ENCODE results near the gene CNTNAP2. TPM values are rescaled to one million over a fixed set of nuclear protein-coding genes. Genes with fewer than 3 reads are reported as not detected.

The CNTNAP2 gene
- total RNA-seq, 2 experiments from 2014 or later = not detected

DNA sequence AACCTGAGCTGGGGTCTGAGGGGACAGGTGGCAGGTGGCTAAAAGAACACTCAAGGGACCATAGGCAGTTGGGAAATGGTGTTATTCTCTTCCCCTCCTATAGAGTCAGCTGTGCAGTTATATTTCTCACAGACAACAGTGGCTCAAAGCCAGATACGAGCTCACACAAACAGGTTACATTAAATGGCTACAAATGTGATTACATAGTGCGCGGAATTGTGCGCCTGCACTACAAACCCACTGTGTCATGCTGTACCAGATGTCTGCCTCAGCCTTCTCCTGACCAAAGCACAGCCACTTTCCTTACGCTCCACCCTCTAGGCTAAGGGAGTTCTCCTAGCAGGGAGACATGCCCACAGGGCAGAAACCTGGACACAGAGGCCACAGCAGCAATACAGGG lies 387.2 kb downstream of the CNTNAP2 start:
- H3K4me3 ChIP-seq (ENCODE audit: low read length) = no peak overlapping the region
- DNase-seq (no peak), ATAC-seq (ENCODE audit: poor library complexity) (no peak)
- Mint-ChIP-seq H3K27me3 (no peaks in the 10 kb centered on the region), H3K4me1 (ENCODE audit: low read depth) (no peaks in the 10 kb centered on the region), H3K36me3 (ENCODE audit: low read depth) (no peaks in the 10 kb centered on the region), H3K4me3 (no peak overlapping the region), H3K27ac (no peak overlapping the region), H3K9me3 (peaks cover 7% of the 10 kb centered on the region)
- H3K36me3 ChIP-seq (ENCODE audit: insufficient read depth, low read length) = no peaks in the 10 kb centered on the region
- no peak for TF ChIP-seq CTCF (IDR thresholded peaks at IDR 0.05)
- ChIA-PET POLR2A (no interaction called here), CTCF (no interaction called here)
- no peaks in the 10 kb centered on the region for H3K4me1 ChIP-seq (ENCODE audit: insufficient read depth, low read length)
- H3K27ac ChIP-seq (ENCODE audit: low read depth in 1 of 2, low read length in 2 of 2) = no peak overlapping the region
- H3K27me3 ChIP-seq (ENCODE audit: control insufficient read depth in 1 of 2, insufficient read depth in 2 of 2, low read length in 2 of 2) = no peaks in the 10 kb centered on the region
- intact Hi-C loops (cut with DNase I, micrococcal nuclease) = no loop called here
- peaks cover 18 to 24% of the 10 kb centered on the region in 2 experiments for H3K9me3 ChIP-seq (ENCODE audit: control insufficient read depth in 1 of 2, insufficient read depth in 1 of 2, low read length in 2 of 2)

- TF ChIP-seq CTCF (IDR thresholded peaks at IDR 0.05) = no peak
- intact Hi-C loops (cut with DNase I, micrococcal nuclease) = no loop called here
- no peak overlapping the region for H3K27ac Mint-ChIP-seq
- Histone ChIP-seq H3K27me3 (ENCODE audit: control insufficient read depth in 1 of 2, insufficient read depth in 2 of 2, low read length in 2 of 2) (no peaks in the 10 kb centered on the region), H3K9me3 (ENCODE audit: control insufficient read depth in 1 of 2, insufficient read depth in 1 of 2, low read length in 2 of 2) (peaks cover 29 to 36% of the 10 kb centered on the region in 2 experiments), H3K4me3 (ENCODE audit: low read length) (no peak overlapping the region), H3K4me1 (ENCODE audit: insufficient read depth, low read length) (no peaks in the 10 kb centered on the region), H3K27ac (ENCODE audit: low read depth in 1 of 2, low read length in 2 of 2) (no peak overlapping the region), H3K36me3 (ENCODE audit: insufficient read depth, low read length) (no peaks in the 10 kb centered on the region)
- peak in 1 of 14 experiments; percentile 3 for DNase-seq
- peaks cover 14% of the 10 kb centered on the region for H3K9me3 Mint-ChIP-seq
- POLR2A ChIA-PET = no interaction called here
- no peak overlapping the region for H3K4me3 Mint-ChIP-seq
- H3K27me3 Mint-ChIP-seq = no peaks in the 10 kb centered on the region
- CTCF ChIA-PET = no interaction called here
- no peaks in the 10 kb centered on the region for H3K36me3 Mint-ChIP-seq (ENCODE audit: low read depth)
- no peaks in the 10 kb centered on the region for H3K4me1 Mint-ChIP-seq (ENCODE audit: low read depth)
- ATAC-seq (ENCODE audit: poor library complexity) = no peak
These were observed 393.6 kb downstream of the CNTNAP2 start for GRCh38 chr7:146510088-146510680.

DNA sequence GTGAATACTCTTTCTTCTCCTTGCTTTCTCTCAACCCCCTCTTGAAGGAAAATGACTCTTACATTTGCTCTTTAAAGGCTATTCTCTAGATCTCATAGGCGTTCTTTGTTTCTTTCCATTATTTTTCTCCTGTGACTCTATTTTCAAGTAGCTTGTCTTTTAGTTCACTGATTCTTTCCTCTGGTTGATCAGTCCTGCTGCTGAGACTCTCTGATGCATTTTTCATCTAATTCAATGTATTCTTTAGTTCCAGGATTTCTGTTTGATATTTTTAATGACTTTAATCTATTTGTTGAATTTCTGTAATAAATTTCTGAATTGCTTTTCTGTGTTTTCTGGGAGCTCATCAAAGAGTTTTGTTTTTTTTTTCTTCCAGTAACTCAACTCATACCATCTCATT lies 397.7 kb downstream of the CNTNAP2 start:
- ChIA-PET POLR2A (no interaction called here), CTCF (no interaction called here)
- ATAC-seq (ENCODE audit: poor library complexity) = no peak
- H3K4me1 ChIP-seq (ENCODE audit: insufficient read depth, low read length) = no peaks in the 10 kb centered on the region
- H3K4me3 ChIP-seq (ENCODE audit: low read length) = no peak overlapping the region
- no peak overlapping the region for H3K27ac ChIP-seq (ENCODE audit: low read depth in 1 of 2, low read length in 2 of 2)
- H3K27ac Mint-ChIP-seq = no peak overlapping the region
- H3K27me3 Mint-ChIP-seq = no peaks in the 10 kb centered on the region
- H3K36me3 ChIP-seq (ENCODE audit: insufficient read depth, low read length) = no peaks in the 10 kb centered on the region
- no peaks in the 10 kb centered on the region for H3K27me3 ChIP-seq (ENCODE audit: control insufficient read depth in 1 of 2, insufficient read depth in 2 of 2, low read length in 2 of 2)
- intact Hi-C loops (cut with DNase I, micrococcal nuclease) = no loop called here
- H3K9me3 Mint-ChIP-seq = peaks cover 11% of the 10 kb centered on the region
- no peak for TF ChIP-seq CTCF (IDR thresholded peaks at IDR 0.05)
- DNase-seq = no peak
- no peak overlapping the region for H3K4me3 Mint-ChIP-seq
- no peaks in the 10 kb centered on the region for H3K36me3 Mint-ChIP-seq (ENCODE audit: low read depth)
- H3K9me3 ChIP-seq (ENCODE audit: control insufficient read depth in 1 of 2, insufficient read depth in 1 of 2, low read length in 2 of 2) = peaks cover 11 to 17% of the 10 kb centered on the region in 2 experiments
- H3K4me1 Mint-ChIP-seq (ENCODE audit: low read depth) = no peaks in the 10 kb centered on the region

All from CD4-positive, alpha-beta T cell (primary cell).